Measurements from ENCODE around the gene C19orf38.

Gene C19orf38

GRCh38 chr19:10831987-10832938 lies 16.0 kb upstream of the C19orf38 start:
- Histone ChIP-seq H3K27me3 (no peaks in the 10 kb centered on the region), H3K36me3 (peaks cover 76% of the 10 kb centered on the region), H3K4me3 (ENCODE audit: low read depth in 1 of 2, low read length in 1 of 2) (no peak overlapping the region), H3K9me3 (no peaks in the 10 kb centered on the region), H3K4me1 (ENCODE audit: control insufficient read depth in 1 of 2, insufficient read depth in 1 of 2, low read depth in 1 of 2, low read length in 1 of 2) (peaks cover 10 to 16% of the 10 kb centered on the region in 2 experiments), H3K27ac (peak overlapping the region; percentile 48)
- TF ChIP-seq, protein P1, sequence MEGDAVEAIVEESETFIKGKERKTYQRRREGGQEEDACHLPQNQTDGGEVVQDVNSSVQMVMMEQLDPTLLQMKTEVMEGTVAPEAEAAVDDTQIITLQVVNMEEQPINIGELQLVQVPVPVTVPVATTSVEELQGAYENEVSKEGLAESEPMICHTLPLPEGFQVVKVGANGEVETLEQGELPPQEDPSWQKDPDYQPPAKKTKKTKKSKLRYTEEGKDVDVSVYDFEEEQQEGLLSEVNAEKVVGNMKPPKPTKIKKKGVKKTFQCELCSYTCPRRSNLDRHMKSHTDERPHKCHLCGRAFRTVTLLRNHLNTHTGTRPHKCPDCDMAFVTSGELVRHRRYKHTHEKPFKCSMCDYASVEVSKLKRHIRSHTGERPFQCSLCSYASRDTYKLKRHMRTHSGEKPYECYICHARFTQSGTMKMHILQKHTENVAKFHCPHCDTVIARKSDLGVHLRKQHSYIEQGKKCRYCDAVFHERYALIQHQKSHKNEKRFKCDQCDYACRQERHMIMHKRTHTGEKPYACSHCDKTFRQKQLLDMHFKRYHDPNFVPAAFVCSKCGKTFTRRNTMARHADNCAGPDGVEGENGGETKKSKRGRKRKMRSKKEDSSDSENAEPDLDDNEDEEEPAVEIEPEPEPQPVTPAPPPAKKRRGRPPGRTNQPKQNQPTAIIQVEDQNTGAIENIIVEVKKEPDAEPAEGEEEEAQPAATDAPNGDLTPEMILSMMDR (IDR thresholded peaks at IDR 0.05) = no peak

- TF ChIP-seq, protein P1 (IDR thresholded peaks at IDR 0.05) = no peak
- peaks cover 10 to 16% of the 10 kb centered on the region in 2 experiments for H3K4me1 ChIP-seq (ENCODE audit: control insufficient read depth in 1 of 2, insufficient read depth in 1 of 2, low read depth in 1 of 2, low read length in 1 of 2)
- no peaks in the 10 kb centered on the region for H3K27me3 ChIP-seq
- H3K27ac ChIP-seq = peak overlapping the region; percentile 48
- no peak overlapping the region for H3K4me3 ChIP-seq (ENCODE audit: low read depth in 1 of 2, low read length in 1 of 2)
- no peaks in the 10 kb centered on the region for H3K9me3 ChIP-seq
- H3K36me3 ChIP-seq = peaks cover 69% of the 10 kb centered on the region
Observed at GRCh38 chr19:10832939-10833296, 15.3 kb upstream of the C19orf38 start.

DNA sequence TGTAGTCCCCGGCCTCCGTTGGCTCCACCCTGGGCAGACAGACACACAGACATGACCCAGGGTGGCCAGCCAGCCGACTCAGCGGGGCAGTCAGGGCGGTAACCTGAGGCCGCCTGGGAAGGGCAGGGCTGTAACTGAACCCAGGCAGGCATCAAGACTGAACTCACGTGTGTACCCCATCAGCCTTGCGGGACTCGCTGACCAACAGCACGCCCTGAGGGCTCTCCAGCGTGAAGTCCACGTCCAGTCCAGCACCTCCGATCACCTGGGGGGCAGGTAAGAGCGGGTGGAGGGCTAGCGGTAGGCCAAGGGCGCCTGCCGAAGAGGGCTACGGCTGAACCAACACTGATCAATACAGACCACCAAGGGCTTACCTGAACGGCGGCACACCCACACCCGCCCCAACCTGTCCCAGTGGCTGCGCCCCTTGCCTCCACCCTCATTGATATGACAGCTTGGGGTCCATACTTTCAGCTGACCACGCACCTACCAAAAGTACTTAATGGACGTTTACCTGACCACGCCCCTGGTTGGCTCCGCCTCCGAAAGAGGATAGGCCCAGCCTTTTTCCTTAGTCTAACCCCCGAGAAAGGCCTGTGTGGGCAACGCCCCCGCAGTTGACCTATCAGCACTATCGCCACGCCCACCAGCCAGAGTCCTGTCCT lies 13.0 kb upstream of the C19orf38 start:
- Histone ChIP-seq H3K27ac (peak overlapping the region; percentile 98), H3K4me3 (ENCODE audit: low read depth in 1 of 2, low read length in 1 of 2) (peak overlapping the region; percentile 98 to 99), H3K36me3 (peaks cover 48% of the 10 kb centered on the region), H3K4me1 (ENCODE audit: control insufficient read depth in 1 of 2, insufficient read depth in 1 of 2, low read depth in 1 of 2, low read length in 1 of 2) (peaks cover 10 to 16% of the 10 kb centered on the region in 2 experiments), H3K9me3 (no peaks in the 10 kb centered on the region), H3K27me3 (no peaks in the 10 kb centered on the region)
- TF ChIP-seq, protein P1 (IDR thresholded peaks at IDR 0.05) = no peak

DNA sequence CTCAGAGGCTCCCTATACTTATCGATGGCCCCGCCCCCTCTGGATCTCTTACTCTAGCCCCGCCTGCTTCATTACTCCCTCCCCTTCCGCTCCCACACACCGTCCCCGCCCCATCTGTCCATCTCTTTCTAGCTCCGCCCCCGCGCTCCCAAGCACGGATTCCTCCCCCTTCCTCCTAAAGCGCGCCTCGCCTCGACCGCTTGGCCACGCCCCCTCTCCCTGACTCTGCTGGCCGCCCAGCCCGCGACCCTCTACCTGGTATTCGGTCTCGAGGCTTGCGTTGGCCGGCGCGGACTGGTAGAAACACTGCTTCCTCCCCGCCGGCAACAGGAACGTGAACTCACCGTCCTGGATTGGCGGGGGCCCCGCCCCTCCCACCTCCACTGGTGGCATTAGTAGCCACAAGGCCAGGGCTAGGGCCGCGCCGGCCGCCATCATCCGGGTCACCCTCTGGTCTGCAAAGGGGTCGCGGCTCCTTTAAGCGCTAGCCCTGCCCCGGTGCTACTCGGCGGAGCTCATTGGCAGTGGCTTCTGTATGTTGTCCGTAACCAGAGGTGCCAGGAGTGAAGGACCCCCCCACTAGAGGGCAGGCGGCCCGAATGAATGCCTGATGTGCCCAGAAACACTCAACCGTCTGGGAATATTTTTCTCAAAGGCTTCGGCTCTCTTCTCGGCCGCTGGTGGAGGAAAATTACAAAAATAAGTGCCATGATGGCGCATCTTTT lies 12.3 kb upstream of the C19orf38 start, which contains the start of gene TMED1:
Gene TMED1 (minus strand): TSS at position 459 of the 725 bp plus-strand sequence. CDS start 21 bp downstream, at position 438.
- H3K27me3 ChIP-seq = no peaks in the 10 kb centered on the region
- H3K36me3 ChIP-seq = peaks cover 41% of the 10 kb centered on the region
- TF ChIP-seq, protein P1 (IDR thresholded peaks at IDR 0.05) = peak; percentile 65
- no peaks in the 10 kb centered on the region for H3K9me3 ChIP-seq
- H3K4me1 ChIP-seq (ENCODE audit: control insufficient read depth in 1 of 2, insufficient read depth in 1 of 2, low read depth in 1 of 2, low read length in 1 of 2) = peaks cover 10 to 16% of the 10 kb centered on the region in 2 experiments
- peak within 1 kb of the TSS; percentile 98 for H3K27ac ChIP-seq
- peak within 1 kb of the TSS; percentile 98 to 99 for H3K4me3 ChIP-seq (ENCODE audit: low read depth in 1 of 2, low read length in 1 of 2)

Measured in neutrophil (primary cell).